Neural progenitor cell (in vitro differentiated cells): ENCODE data around the gene ZSCAN5B. TPM values are rescaled to one million over a fixed set of nuclear protein-coding genes. Genes with fewer than 3 reads are reported as not detected.
A peak's percentile ranks its signal among the peaks of the same experiment; 100 is the strongest.
"Not testable (repeated sequence)": the region's sequence is repeated elsewhere in the genome, so short reads cannot be mapped to it uniquely, and the experiment has no call there.

Source experiments
- DNase-seq: peaks from one replicate; pipeline ENCODE4 v3.0.0-alpha.2; 2016; ENCODE audit warnings: low spot score
- H2AFZ ChIP-seq: fragments of 200-600 bp; sonication (generic); replicated peaks from 2 replicates; pipeline ENCODE4 v1.6.1; 2016; ENCODE audit warnings: antibody characterized with exemption
- H3F3A ChIP-seq: fragments of 200-600 bp; sonication (generic); 2 replicates; pipeline ENCODE4 v1.6.1; 2016; ENCODE audit warnings: antibody characterized with exemption, low read depth
- H3K27ac ChIP-seq: fragments of 200-600 bp; sonication (generic); 2 replicates; pipeline ENCODE4 v1.5.1; 2016; ENCODE audit warnings: mild to moderate bottlenecking
- H3K27me3 ChIP-seq: fragments of 200-600 bp; sonication (generic); 2 replicates; pipeline ENCODE4 v1.6.1; 2016; ENCODE audit warnings: mild to moderate bottlenecking, moderate library complexity
- H3K36me3 ChIP-seq: fragments of 200-600 bp; sonication (generic); 2 replicates; pipeline ENCODE4 v1.5.1; 2016
- H3K4me1 ChIP-seq: fragments of 200-600 bp; sonication (generic); 2 replicates; pipeline ENCODE4 v1.6.1; 2016; ENCODE audit warnings: mixed run types
- H3K4me2 ChIP-seq: fragments of 200-600 bp; sonication (generic); 2 replicates; pipeline ENCODE4 v1.6.1; 2016
- H3K4me3 ChIP-seq: fragments of 200-600 bp; sonication (generic); 2 replicates; pipeline ENCODE4 v1.5.1; 2016
- H3K79me2 ChIP-seq: fragments of 200-600 bp; sonication (generic); 2 replicates; pipeline ENCODE4 v1.6.1; 2016; ENCODE audit warnings: low read depth
- H3K9ac ChIP-seq: fragments of 200-600 bp; sonication (generic); 2 replicates; pipeline ENCODE4 v1.6.1; 2016
- H3K9me3 ChIP-seq: fragments of 200-600 bp; sonication (generic); 2 replicates; pipeline ENCODE4 v1.5.1; 2016; ENCODE audit warnings: low read depth
- H4K20me1 ChIP-seq: fragments of 200-600 bp; sonication (generic); 2 replicates; pipeline ENCODE4 v1.6.1; 2016; ENCODE audit warnings: low read depth
- H3K27ac Mint-ChIP-seq: 3 replicates; pipeline ENCODE4 v1.8.0; 2021; ENCODE audit warnings: mixed read lengths
- H3K27me3 Mint-ChIP-seq: 2 replicates; pipeline ENCODE4 v1.8.0; 2022; ENCODE audit warnings: low read depth, mild to moderate bottlenecking, inconsistent platforms, moderate library complexity, mixed read lengths; ENCODE audit not compliant: insufficient read depth
- H3K36me3 Mint-ChIP-seq: 3 replicates; pipeline ENCODE4 v1.8.0; 2021; ENCODE audit warnings: mixed read lengths
- H3K4me1 Mint-ChIP-seq: 3 replicates; pipeline ENCODE4 v1.8.0; 2021; ENCODE audit warnings: mixed read lengths
- H3K4me3 Mint-ChIP-seq: 3 replicates; pipeline ENCODE4 v1.8.0; 2021; ENCODE audit warnings: mild to moderate bottlenecking, moderate library complexity, mixed read lengths
- H3K9me3 Mint-ChIP-seq: 3 replicates; pipeline ENCODE4 v1.8.0; 2020; ENCODE audit warnings: mixed read lengths
- CTCF ChIP-seq: fragments of 200-600 bp; sonication (generic); IDR thresholded peaks from 2 replicates; pipeline ENCODE4 v1.5.1; 2017; ENCODE audit warnings: antibody characterized with exemption, mild to moderate bottlenecking
- EZH2 ChIP-seq: fragments of 200-600 bp; sonication (generic); IDR thresholded peaks from 2 replicates; pipeline ENCODE4 v1.6.1; 2017; ENCODE audit warnings: antibody characterized with exemption, mild to moderate bottlenecking, moderate library complexity
- EZH2phosphoT487 ChIP-seq: fragments of 200-600 bp; sonication (generic); IDR thresholded peaks from 2 replicates; pipeline ENCODE4 v1.6.1; 2017; ENCODE audit warnings: antibody characterized with exemption
- total RNA-seq: library from RNA; depleted of rRNA; stranded (reverse); fragments of >200 nt; gene quantifications from 2 replicates; pipeline ENCODE4 v1.2.3, GENCODE V29; 2015; ENCODE audit warnings: low replicate concordance

Gene ZSCAN5B
- total RNA-seq, 1 donor from 2014 or later, result not detected

GRCh38 chr19:56222901-56223300 is 25.3 kb upstream of the ZSCAN5B start:
- Histone ChIP-seq H2AFZ (no peak overlapping the region), H3F3A (no peaks in the 10 kb centered on the region), H3K4me2 (no peak overlapping the region), H3K9ac (no peak overlapping the region), H3K79me2 (no peaks in the 10 kb centered on the region), H3K36me3 (no peaks in the 10 kb centered on the region), H3K4me3 (no peak overlapping the region), H3K9me3 (no peaks in the 10 kb centered on the region), H3K27ac (no peak overlapping the region), H4K20me1 (no peaks in the 10 kb centered on the region), H3K27me3 (no peaks in the 10 kb centered on the region), H3K4me1 (no peaks in the 10 kb centered on the region)
- peaks cover 2% of the 10 kb centered on the region for H3K36me3 Mint-ChIP-seq
- TF ChIP-seq EZH2phosphoT487, result no peak
- TF ChIP-seq CTCF, result peak; percentile 15
- no peak for TF ChIP-seq EZH2
- H3K27me3 Mint-ChIP-seq, result no peaks in the 10 kb centered on the region
- peak overlapping the region; percentile 47 for H3K27ac Mint-ChIP-seq
- H3K9me3 Mint-ChIP-seq, result peaks cover 2% of the 10 kb centered on the region
- H3K4me3 Mint-ChIP-seq, result no peak overlapping the region
- no peaks in the 10 kb centered on the region for H3K4me1 Mint-ChIP-seq
- DNase-seq, result no peak

- Mint-ChIP-seq H3K4me3 (no peak overlapping the region), H3K4me1 (no peaks in the 10 kb centered on the region), H3K27me3 (no peaks in the 10 kb centered on the region), H3K27ac (no peak overlapping the region), H3K9me3 (peaks cover 2% of the 10 kb centered on the region), H3K36me3 (peaks cover 2% of the 10 kb centered on the region)
- Histone ChIP-seq H3K36me3 (no peaks in the 10 kb centered on the region), H3K4me1 (no peaks in the 10 kb centered on the region), H3K4me2 (no peak overlapping the region), H3K79me2 (no peaks in the 10 kb centered on the region), H3F3A (peaks cover 2% of the 10 kb centered on the region), H3K27ac (no peak overlapping the region), H3K27me3 (peaks cover 6% of the 10 kb centered on the region), H2AFZ (no peak overlapping the region), H3K9ac (no peak overlapping the region), H3K4me3 (no peak overlapping the region), H3K9me3 (no peaks in the 10 kb centered on the region), H4K20me1 (no peaks in the 10 kb centered on the region)
- DNase-seq, result no peak
- TF ChIP-seq EZH2phosphoT487 (no peak), EZH2 (no peak), CTCF (no peak)
Observed at GRCh38 chr19:56221851-56222250, 24.3 kb upstream of the ZSCAN5B start.

- not testable (repeated sequence) for H3K27ac ChIP-seq, H3K27me3 ChIP-seq, H3K4me1 Mint-ChIP-seq, H3K36me3 Mint-ChIP-seq, H3K36me3 ChIP-seq, H3K9me3 Mint-ChIP-seq, H3K4me1 ChIP-seq, H2AFZ ChIP-seq, H3K27ac Mint-ChIP-seq, H4K20me1 ChIP-seq, H3K9ac ChIP-seq, H3K4me3 Mint-ChIP-seq, H3K9me3 ChIP-seq, H3K4me3 ChIP-seq, H3K79me2 ChIP-seq, H3K27me3 Mint-ChIP-seq, H3K4me2 ChIP-seq, H3F3A ChIP-seq
- TF ChIP-seq CTCF, result peak; percentile 60
- DNase-seq, result peak; percentile 57
Observed at GRCh38 chr19:56221442-56221841, 23.9 kb upstream of the ZSCAN5B start.

- peaks cover 4% of the 10 kb centered on the region for H3F3A ChIP-seq
- H3K4me2 ChIP-seq, result no peak overlapping the region
- H3K36me3 ChIP-seq, result no peaks in the 10 kb centered on the region
- H3K4me1 ChIP-seq, result no peaks in the 10 kb centered on the region
- Mint-ChIP-seq H3K27me3 (peaks cover 3% of the 10 kb centered on the region), H3K9me3 (peaks cover 10% of the 10 kb centered on the region), H3K27ac (no peak overlapping the region), H3K36me3 (peaks cover 2% of the 10 kb centered on the region), H3K4me3 (no peak overlapping the region), H3K4me1 (no peaks in the 10 kb centered on the region)
- H3K9ac ChIP-seq, result no peak overlapping the region
- TF ChIP-seq CTCF (no peak), EZH2 (no peak), EZH2phosphoT487 (no peak)
- H4K20me1 ChIP-seq, result no peaks in the 10 kb centered on the region
- no peak overlapping the region for H2AFZ ChIP-seq
- no peak overlapping the region for H3K27ac ChIP-seq
- peaks cover 6% of the 10 kb centered on the region for H3K27me3 ChIP-seq
- no peak overlapping the region for H3K4me3 ChIP-seq
- no peak for DNase-seq
- H3K9me3 ChIP-seq, result no peaks in the 10 kb centered on the region
- no peaks in the 10 kb centered on the region for H3K79me2 ChIP-seq
Observed at GRCh38 chr19:56218961-56219360, 21.4 kb upstream of the ZSCAN5B start.
